ENCODE results near the gene PISD.
"Not testable (repeated sequence)": the region's sequence is repeated elsewhere in the genome, so short reads cannot be mapped to it uniquely, and the experiment has no call there.

Gene PISD

GRCh38 chr22:31661851-31662667 is at the start of gene PISD:
PISD (minus strand) TSS chr22:31662215; CDS start chr22:31662208, 7 bp downstream.
- peak; percentile 98 for DNase-seq

DNA sequence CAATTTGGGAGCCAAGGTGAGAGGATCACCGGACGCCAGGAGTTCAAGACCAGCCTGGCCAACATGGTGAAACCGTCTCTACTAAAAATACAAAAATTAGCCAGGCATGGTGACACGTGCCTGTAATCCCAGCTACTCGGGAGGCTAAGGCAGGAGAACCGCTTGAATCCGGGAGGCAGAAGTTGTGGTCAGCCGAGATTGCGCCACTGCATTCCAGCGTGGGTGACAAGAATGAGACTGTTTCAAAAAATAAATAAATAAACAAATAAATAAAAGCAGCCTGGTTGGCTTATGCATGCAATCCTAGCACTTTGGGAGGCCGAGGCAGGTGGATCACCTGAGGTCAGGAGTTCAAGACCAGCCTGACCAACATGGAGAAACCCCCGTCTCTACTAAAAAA is 49.2 kb upstream of the PISD start:
- DNase-seq, result peak; percentile 55

DNA sequence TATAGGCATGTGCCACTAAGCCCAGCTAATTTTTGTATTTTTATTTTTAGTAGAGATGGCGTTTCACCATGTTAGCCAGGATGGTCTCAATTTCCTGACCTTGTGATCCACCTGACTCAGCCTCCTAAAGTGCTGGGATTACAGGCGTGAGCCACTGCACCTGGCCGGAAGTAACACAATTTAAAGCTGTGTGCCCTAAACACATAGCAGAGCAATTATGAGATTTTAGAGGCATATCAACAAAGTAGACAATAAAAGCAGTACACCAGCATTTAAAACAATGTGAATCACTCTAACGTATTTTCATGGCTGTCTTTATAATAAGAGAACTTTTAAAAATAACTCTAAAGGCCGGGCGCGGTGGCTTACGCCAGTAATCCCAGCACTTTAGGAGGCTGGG is 45.5 kb upstream of the PISD start:
- no peak for DNase-seq

- no peak for DNase-seq
Measured at GRCh38 chr22:31695423-31695822, 33.4 kb upstream of the PISD start.

- DNase-seq, result not testable (repeated sequence)
Measured at GRCh38 chr22:31694046-31694445, 32.0 kb upstream of the PISD start.

DNA sequence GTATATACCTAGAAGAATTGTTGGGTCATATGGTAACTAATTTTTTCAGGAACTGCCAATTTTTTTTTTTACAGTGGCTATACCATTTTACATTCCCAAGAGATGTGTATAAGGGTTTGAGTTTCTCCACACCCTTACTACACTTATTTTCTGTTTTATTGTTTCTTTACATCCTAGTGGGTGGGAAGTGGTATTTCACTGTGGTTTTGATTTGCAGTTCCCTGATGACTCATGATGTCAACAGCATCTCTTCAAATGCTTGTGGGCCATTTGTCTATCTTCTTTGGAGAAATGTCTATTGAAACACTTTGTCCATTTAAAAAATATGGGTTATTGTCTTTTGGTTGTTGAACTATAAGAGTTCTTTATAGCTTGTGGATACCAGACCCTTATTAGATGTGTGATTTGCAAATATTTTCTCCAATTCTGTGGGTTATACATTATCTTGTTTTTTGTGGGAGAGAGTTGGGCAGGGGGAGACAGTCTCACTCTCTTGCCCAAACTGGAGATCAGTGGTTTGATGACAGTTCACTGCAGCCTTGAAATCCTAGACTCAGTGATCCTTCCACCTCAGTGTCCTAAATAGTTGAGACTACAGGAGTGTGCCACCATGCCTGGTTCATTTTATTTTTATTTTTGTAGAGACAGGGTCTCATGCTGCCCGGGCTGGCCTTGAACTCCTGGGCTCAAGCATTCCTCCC is 30.3 kb upstream of the PISD start:
- DNase-seq, result peak; percentile 80

GRCh38 chr22:31691408-31691807 is 29.4 kb upstream of the PISD start:
- no peak for DNase-seq

DNA sequence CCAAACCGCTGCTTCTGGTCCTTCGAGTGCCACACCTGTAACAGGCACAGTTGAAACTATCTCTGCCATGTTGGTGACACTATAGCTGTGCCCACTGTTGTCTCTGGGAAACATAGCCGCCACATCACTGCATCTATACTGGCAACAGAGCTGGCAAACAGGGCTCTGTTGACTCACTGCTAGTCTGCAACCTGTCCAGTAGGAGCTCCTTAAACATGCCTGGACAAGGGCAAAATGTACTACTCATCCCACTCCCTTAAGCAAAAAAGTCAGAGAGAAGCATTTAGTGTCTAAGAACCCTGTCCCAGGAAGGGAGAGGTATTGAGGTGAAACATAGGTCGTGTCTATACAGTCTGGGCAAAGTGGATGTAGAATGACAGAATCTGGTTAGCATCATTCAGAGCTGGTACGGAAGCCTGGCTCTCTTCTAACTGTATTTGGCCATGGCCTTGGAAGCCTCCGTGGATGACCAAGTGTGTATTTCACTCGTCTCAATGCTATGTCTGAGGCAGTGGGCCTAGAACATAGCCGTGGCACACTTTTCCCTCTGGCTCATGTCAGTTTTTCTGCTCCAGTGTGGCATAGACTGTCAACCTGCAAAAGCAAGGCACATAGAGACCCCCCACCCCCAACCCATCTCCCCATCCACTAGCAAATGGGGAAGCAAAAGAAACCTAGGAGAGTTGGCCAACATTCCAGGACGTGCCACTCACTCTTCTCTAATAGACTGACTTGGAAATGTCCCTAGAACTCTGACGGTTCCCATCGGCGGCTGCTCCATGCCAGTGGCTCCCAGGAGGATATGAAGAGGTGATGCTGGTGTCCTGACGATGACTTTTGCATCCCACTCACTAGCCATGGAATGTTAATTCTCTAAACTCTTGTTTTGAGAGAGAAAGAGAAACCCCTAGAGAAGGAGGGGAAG is 21.4 kb upstream of the PISD start:
- no peak for DNase-seq

GRCh38 chr22:31682751-31683150 is 20.7 kb upstream of the PISD start:
- DNase-seq, result no peak

- no peak for DNase-seq
Measured at GRCh38 chr22:31681349-31682345, 19.6 kb upstream of the PISD start.

DNA sequence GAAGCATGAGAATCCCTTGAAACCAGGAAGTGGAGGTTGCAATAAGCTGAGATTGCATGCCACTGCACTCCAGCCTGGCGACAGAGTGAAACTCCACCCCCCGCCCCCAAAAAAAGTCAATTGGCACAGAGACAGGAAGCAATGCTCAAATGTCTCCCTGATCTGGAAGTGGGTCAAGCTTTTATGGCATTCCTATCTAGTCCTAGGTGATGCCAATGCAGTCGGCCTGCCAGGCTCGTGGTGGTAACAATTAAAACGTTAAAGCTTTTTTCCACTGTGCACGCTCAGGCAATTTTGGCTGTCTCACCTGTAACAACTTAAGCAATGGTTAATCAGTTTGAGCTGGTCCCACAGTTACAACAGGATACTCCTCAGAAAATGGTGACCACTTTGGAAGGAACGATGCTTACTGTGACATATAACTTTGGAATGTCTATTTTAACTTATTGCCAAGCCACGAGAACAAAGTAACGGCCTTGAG is 18.9 kb upstream of the PISD start:
- peak; percentile 73 for DNase-seq

GRCh38 chr22:31678748-31679147 is 16.7 kb upstream of the PISD start:
- no peak for DNase-seq

DNA sequence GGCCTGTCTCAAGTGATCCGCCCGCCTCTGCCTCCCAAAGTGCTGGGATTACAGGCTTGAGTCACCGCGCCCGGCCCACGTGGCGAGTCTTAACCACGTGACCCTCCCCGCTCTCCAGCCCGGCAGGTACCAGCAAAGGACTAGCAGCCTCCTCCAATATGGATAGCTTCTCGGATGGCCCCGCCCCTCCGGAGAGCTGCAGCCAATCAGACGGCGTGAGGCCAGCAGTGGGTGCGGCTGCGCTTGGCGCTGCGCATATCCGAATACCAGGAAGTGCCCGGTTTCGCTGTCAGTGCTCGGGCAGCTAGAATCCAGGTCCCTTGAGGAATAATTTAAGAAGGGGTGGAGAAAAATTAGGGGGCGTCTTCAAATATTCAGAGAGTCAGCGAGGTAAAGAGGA is 14.7 kb upstream of the PISD start:
- peak; percentile 94 for DNase-seq

GRCh38 chr22:31674219-31674618 is 12.2 kb upstream of the PISD start:
- DNase-seq, result peak; percentile 92

- not testable (repeated sequence) for DNase-seq
Measured at GRCh38 chr22:31668849-31669248, 6.8 kb upstream of the PISD start.

GRCh38 chr22:31662668-31663037 is 638 bp upstream of the PISD start:
- DNase-seq, result no peak

DNA sequence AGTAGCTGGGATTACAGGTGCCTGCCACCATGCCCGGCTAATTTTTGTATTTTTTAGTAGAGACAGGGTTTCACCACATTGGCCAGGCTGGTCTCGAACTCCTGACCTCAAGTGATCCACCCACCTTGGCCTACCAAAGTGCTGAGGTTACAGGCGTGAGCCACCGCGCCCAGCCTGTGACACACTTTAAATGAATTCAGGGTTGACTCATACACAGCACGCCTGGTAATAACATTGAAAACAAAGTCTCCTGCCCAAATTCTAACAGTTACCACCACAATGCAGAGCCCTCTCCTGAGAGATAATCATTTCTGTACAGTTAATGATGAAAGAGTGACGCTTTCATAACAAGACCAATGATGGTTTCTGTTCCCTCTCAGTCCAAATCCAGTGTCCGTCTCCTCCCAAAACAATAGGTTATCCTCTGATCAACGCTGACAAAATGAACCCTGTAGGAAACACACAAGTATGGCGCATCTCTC is 1.1 kb downstream of the PISD start:
- peak; percentile 69 for DNase-seq

GRCh38 chr22:31659246-31659645 is 2.8 kb downstream of the PISD start:
- DNase-seq, result no peak

GRCh38 chr22:31654408-31654807 is 7.6 kb downstream of the PISD start:
- no peak for DNase-seq

DNA sequence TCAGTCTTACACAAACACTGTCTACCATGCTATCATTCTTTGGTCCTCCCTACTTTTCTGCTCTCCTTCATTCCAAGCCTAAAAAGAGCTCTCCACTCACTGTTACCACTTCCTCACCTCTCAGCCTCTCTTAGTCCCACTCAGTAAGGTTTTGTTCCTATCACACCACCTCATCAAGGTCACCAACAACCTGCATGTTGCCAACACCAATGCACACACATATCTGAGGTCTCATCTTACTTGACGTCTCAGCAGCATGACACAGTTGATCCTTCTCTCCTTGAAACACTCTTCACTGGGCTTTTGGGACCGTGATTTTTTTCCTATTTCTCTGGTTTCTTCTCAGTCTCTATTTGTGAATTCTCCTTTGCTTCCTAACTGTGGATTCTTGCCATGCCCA is 8.1 kb downstream of the PISD start:
- DNase-seq, result no peak

DNA sequence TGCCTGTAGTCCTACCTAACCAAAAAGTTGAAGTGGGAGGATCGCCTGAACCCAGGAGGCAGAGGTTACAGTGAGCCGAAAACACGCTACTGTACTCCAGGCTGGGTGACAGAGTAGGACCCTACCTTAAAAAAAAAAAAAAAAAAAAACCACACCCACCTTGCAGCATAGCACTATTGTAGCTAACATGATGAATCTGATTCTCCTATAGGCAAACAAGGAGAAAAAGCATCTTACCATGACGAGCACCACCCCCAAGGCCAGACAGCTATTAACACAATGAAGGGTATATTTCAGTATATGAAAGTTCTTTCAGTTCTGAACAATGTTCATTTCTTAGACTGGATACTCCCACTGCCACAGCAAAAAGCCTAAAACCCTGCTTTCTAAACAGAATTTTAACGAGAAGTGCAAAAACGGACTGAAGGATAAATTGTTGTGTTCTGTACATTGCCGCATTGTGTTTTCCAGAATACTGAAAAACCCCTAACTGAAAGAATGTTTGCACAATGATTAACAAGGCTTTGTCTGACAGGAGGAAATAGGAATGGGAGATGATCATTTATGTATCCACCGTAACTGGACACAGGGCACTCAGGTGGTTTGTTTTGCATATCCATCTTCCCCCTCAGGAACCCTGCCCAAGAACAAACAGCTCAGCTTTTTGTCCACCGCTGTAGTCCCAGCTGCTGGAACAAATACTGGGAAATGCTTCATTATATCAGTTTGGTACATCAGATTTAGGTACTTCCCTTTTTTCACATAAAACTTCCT is 8.9 kb downstream of the PISD start:
- no peak for DNase-seq

Measured in inflammatory macrophage treated with lipopolysaccharide for 4 hours (primary cell).